IPS-20b (cell line): ENCODE measurements around the gene LTK.
"Not testable (repeated sequence)": the region's sequence is repeated elsewhere in the genome, so short reads cannot be mapped to it uniquely, and the experiment has no call there.

ENCODE experiments used
- H3K27ac ChIP-seq: one replicate; pipeline ENCODE4 v1.5.1; 2013; ENCODE audit warnings: low read length
- H3K27me3 ChIP-seq: 2 replicates; pipeline ENCODE4 v1.6.1; 2013; ENCODE audit warnings: mild to moderate bottlenecking, low read length, inconsistent platforms; ENCODE audit not compliant: insufficient read depth
- H3K36me3 ChIP-seq: 2 replicates; pipeline ENCODE4 v1.6.1; 2013; ENCODE audit warnings: low read depth, mild to moderate bottlenecking, inconsistent platforms, low read length, moderate library complexity; ENCODE audit not compliant: insufficient read depth
- H3K4me1 ChIP-seq: 2 replicates; pipeline ENCODE4 v1.6.1; 2013; ENCODE audit warnings: mild to moderate bottlenecking, control low read depth, inconsistent platforms, low read length, moderate library complexity; ENCODE audit not compliant: insufficient read depth
- H3K4me3 ChIP-seq: 2 replicates; pipeline ENCODE4 v1.5.1; 2013; ENCODE audit warnings: mild to moderate bottlenecking, low read length, inconsistent platforms
- H3K9ac ChIP-seq: 2 replicates; pipeline ENCODE4 v1.6.1; 2013; ENCODE audit warnings: low read depth, mild to moderate bottlenecking, inconsistent platforms, low read length, moderate library complexity
- H3K9me3 ChIP-seq: 2 replicates; pipeline ENCODE4 v1.6.1; 2013; ENCODE audit warnings: mild to moderate bottlenecking, low read depth, low read length, inconsistent platforms; ENCODE audit not compliant: insufficient read depth

The LTK gene

GRCh38 chr15:41483519-41483918, 30.1 kb downstream of the LTK start:
- Histone ChIP-seq H3K27me3 (no peaks in the 10 kb centered on the region), H3K36me3 (peaks cover 52% of the 10 kb centered on the region), H3K4me1 (no peaks in the 10 kb centered on the region), H3K9ac (no peak overlapping the region), H3K27ac (no peak overlapping the region), H3K4me3 (no peak overlapping the region), H3K9me3 (no peaks in the 10 kb centered on the region)

GRCh38 chr15:41483115-41483514, 30.5 kb downstream of the LTK start:
- Histone ChIP-seq H3K27ac (no peak overlapping the region), H3K9ac (no peak overlapping the region)

GRCh38 chr15:41482110-41482877, 31.3 kb downstream of the LTK start:
- Histone ChIP-seq H3K27ac (no peak overlapping the region), H3K9me3 (no peaks in the 10 kb centered on the region), H3K36me3 (peaks cover 64% of the 10 kb centered on the region), H3K4me1 (no peaks in the 10 kb centered on the region), H3K4me3 (no peak overlapping the region), H3K9ac (no peak overlapping the region), H3K27me3 (no peaks in the 10 kb centered on the region)

More at GRCh38 chr15:41483115-41483514, 30.5 kb downstream of the LTK start:
- H3K4me1 ChIP-seq: no peaks in the 10 kb centered on the region
- no peaks in the 10 kb centered on the region for H3K9me3 ChIP-seq
- H3K4me3 ChIP-seq: no peak overlapping the region
- no peaks in the 10 kb centered on the region for H3K27me3 ChIP-seq
- H3K36me3 ChIP-seq: peaks cover 56% of the 10 kb centered on the region

GRCh38 chr15:41480396-41481140, 33.1 kb downstream of the LTK start:
- Histone ChIP-seq H3K27me3 (no peaks in the 10 kb centered on the region), H3K4me3 (no peak overlapping the region), H3K4me1 (no peaks in the 10 kb centered on the region), H3K36me3 (peaks cover 81% of the 10 kb centered on the region), H3K27ac (no peak overlapping the region), H3K9me3 (no peaks in the 10 kb centered on the region), H3K9ac (no peak overlapping the region)

GRCh38 chr15:41476416-41477048, 37.1 kb downstream of the LTK start:
- H3K9ac ChIP-seq: no peak overlapping the region
- no peak overlapping the region for H3K4me3 ChIP-seq
- H3K9me3 ChIP-seq: no peaks in the 10 kb centered on the region
- H3K27ac ChIP-seq: no peak overlapping the region
- peaks cover 84% of the 10 kb centered on the region for H3K36me3 ChIP-seq
- no peaks in the 10 kb centered on the region for H3K4me1 ChIP-seq
- H3K27me3 ChIP-seq: no peaks in the 10 kb centered on the region

GRCh38 chr15:41474941-41475340, 38.7 kb downstream of the LTK start:
- Histone ChIP-seq H3K4me3 (no peak overlapping the region), H3K9ac (no peak overlapping the region), H3K27me3 (no peaks in the 10 kb centered on the region), H3K4me1 (no peaks in the 10 kb centered on the region), H3K9me3 (no peaks in the 10 kb centered on the region), H3K36me3 (peaks cover 82% of the 10 kb centered on the region), H3K27ac (no peak overlapping the region)

- Histone ChIP-seq H3K27ac (no peak overlapping the region), H3K9ac (no peak overlapping the region), H3K9me3 (no peaks in the 10 kb centered on the region), H3K36me3 (peaks cover 82% of the 10 kb centered on the region), H3K4me1 (no peaks in the 10 kb centered on the region), H3K27me3 (no peaks in the 10 kb centered on the region), H3K4me3 (no peak overlapping the region)
Observed at GRCh38 chr15:41474436-41474835, 39.2 kb downstream of the LTK start.

- Histone ChIP-seq H3K9ac (no peak overlapping the region), H3K4me3 (no peak overlapping the region), H3K27ac (no peak overlapping the region), H3K9me3 (no peaks in the 10 kb centered on the region), H3K4me1 (no peaks in the 10 kb centered on the region), H3K36me3 (peaks cover 82% of the 10 kb centered on the region), H3K27me3 (no peaks in the 10 kb centered on the region)
Observed at GRCh38 chr15:41473418-41473817, 40.2 kb downstream of the LTK start.

- not testable (repeated sequence) for H3K9me3 ChIP-seq, H3K27me3 ChIP-seq, H3K27ac ChIP-seq, H3K4me1 ChIP-seq, H3K4me3 ChIP-seq, H3K9ac ChIP-seq
- peaks cover 72% of the 10 kb centered on the region for H3K36me3 ChIP-seq
Observed at GRCh38 chr15:41469644-41470043, 44.0 kb downstream of the LTK start.

GRCh38 chr15:41466711-41467110, 46.9 kb downstream of the LTK start:
- H3K9ac ChIP-seq: no peak overlapping the region
- no peak overlapping the region for H3K27ac ChIP-seq
- H3K4me3 ChIP-seq: no peak overlapping the region
- peaks cover 76% of the 10 kb centered on the region for H3K36me3 ChIP-seq
- H3K4me1 ChIP-seq: no peaks in the 10 kb centered on the region
- H3K27me3 ChIP-seq: no peaks in the 10 kb centered on the region
- H3K9me3 ChIP-seq: no peaks in the 10 kb centered on the region

- Histone ChIP-seq H3K4me3 (no peak overlapping the region), H3K27ac (no peak overlapping the region), H3K9me3 (no peaks in the 10 kb centered on the region), H3K9ac (no peak overlapping the region), H3K4me1 (no peaks in the 10 kb centered on the region), H3K27me3 (no peaks in the 10 kb centered on the region), H3K36me3 (peaks cover 69% of the 10 kb centered on the region)
Observed at GRCh38 chr15:41465822-41466421, 47.7 kb downstream of the LTK start.
